ENCODE results near the gene FOXQ1.
A peak's percentile ranks its signal among the peaks of the same experiment; 100 is the strongest.
"Not testable (repeated sequence)": the region's sequence is repeated elsewhere in the genome, so short reads cannot be mapped to it uniquely, and the experiment has no call there.

FOXQ1 gene

DNA sequence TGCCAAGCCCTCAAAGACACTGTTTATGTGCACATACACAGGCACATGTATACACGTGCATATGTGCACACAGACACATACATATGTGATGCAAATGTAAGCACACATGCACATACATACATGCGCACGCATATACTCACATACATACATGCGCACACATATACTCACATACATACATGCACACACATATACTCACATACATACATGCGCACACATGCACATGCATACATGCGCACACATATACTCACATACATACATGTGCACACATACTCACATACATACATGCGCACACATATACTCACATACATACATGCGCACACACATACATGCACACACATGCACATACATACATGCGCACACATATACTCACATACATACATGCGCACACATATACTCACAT, 20.5 kb upstream of the FOXQ1 start:
- DNase-seq: no peak

DNA sequence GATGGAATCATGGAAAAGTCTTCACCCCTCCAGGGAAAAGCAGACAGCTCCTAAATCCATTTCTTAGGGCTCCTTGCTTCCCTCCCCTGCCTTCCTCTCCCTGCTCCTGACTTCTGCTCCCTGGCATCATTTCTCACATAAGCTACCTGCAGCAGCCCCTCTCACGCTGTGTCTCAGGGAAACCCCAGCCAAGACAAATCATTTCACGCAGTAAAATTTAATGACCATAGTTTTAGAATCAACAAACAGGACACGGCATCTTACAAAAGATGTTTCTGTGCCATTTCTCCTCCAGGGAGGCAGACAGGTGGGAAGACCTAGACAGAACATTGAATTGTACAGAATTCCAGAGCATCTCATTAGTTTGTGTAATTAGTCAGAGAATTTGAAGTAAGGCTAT, 16.5 kb upstream of the FOXQ1 start:
- DNase-seq: no peak

DNA sequence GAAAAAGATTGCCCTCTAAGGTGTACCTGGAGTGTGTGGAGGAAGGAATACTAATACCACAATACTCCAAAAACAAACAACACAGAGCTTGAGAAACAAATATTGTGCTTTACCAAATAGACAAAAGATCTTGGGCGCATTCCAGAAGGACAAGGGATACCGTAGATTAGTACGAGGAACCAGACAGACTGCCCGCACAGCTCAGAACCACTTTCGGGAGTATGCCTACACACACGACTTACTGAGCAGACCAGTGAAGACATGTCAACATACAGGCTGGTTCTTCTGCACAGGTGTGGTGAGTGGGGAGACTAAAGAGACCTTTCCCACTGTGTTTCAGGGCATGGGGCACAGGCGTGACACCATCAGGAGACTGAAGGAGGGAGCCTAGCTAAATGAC, 15.8 kb upstream of the FOXQ1 start:
- DNase-seq: no peak

DNA sequence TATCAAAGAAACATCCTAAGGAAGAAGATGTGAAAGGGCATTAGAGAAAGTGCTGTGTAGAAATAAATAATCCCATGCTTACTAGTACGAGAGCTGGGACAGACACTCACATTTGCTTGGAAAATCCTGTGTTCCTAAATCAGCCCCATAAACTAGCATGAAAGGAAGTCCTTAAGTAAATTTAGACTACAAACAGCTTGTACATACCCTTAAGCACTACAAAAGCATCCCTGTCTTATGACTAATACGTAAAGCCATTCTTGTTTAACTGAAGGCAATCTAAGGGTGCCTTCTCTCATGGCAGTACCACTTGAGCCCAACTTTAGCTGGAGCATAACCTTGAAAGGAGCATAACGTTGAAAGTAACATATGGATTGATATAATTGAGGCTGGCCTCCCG, 15.4 kb upstream of the FOXQ1 start:
- DNase-seq: no peak

DNA sequence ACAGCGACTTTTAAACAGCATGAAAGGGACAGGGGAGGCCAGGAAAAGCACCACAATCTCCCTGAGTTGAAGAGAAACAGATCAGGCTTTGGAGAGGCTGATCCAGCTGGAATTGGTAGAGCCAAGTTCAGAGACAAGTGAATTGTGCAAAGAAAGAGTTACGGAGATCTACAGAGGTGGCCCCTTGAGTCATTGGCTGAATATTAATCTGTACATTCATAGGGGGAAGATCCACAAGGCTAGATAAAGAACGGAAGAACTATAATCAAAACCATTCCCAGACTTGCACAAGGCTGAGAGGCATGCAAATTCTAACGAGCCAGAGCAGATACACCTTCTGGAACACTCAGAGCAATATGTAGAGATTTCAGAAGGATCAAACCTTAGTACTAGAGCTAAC, 14.2 kb upstream of the FOXQ1 start:
- no peak for DNase-seq

DNA sequence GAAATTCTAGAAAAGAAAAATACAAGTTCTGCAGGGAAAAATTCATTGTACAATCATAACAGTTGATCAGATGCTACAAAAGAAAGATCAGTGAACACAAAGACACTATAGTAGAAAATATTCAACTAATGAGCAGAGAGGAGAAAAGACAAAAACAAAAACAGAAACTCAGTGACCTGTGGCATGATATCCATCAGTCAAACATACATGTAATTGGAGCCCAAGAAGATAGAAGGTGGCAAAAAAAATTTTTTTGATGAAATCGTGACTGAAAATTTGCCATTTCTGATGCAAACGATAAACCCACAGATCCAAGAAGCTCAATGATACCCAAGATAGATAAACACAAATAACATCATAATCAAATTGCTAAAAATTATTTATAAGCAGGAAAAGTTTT, 13.1 kb upstream of the FOXQ1 start:
- no peak for DNase-seq

DNA sequence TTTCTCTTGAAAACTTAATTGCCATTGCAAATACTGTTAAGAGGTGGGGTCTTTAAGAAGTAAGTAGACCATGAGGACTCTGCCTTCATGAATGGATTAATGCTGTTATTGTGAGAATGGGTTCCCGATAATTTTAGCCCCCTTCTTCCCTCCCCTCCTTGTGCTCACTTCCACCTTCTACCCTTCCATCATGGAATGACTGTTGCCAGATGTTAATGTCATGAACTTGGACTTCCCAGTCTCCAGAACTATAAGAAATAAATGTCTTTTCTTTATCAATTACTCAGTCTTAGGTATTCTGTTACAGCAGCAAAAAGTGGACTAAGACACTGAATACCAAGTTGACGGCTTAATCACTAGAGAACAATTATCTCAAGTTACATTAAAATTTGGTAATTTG, 5.8 kb upstream of the FOXQ1 start:
- no peak for DNase-seq

DNA sequence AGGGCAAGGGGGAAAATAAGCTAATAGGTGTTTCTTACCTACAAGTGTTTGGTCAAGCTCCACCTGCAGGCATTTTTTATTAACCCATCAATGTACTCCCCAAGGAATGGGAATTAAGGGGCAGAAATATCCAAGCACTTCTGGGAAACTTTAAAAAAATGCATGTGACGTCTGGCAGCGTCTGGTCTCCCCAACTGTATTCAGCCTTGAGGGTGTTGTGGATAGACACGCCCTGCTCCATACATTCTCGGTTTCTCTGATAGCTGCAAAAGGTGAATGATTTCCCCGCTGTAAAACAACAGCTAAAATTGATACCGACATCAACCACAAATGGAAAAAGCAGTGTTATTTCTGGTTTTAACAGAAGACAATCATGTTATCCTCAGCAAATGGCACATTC, 2.5 kb upstream of the FOXQ1 start:
- DNase-seq: no peak

DNA sequence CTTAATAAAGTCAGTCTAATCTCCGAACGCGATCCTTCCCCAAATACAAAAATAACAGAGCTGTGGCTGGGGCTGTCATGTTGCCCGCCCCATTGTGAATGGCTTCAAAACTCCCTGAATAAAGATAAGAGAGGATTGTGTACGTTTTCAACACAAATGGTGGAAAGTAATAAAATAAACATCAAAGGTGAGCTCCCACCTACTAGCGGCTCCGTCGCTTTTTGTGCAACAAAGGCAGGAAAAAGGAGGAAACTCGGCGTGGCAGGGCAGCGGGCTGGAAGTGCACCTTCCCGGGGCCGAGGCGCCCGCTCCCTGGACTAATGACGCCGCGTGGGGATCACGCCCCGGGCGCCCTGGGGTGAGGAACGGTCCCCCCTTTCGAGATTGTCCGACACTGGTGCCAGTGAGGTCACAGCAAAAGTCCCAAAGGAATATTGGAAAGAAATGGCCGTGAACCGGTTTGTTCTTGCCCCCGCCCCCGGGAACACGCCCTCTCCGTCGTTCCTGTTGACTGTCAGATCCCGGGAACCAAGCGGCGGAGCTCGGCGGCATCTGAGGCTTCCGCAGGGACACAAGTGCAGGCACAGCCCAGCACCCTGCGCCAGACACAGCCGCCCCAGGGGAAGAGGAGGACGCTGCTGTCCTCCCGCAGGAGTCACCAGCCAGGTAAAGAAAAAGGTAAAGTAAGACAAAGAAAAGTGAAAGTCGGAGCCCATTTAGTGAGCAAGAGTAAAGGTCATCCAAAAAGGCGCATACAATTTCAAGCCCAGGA, 1.1 kb upstream of the FOXQ1 start:
- no peak for DNase-seq

DNA sequence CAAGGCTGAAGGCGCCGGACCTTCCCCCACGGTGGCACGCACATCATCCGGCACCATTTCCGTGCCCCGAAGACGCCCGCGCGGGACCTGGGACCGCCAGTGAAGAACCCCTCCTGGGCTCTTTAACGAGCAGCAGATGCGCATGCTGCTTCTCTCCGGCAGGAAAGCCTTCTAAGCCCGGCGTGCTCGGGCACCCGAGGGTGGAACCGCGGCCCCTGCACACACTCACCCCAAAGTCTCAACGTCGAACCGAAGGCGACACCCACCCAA, 240 bp downstream of the FOXQ1 start:
- no peak for DNase-seq

DNA sequence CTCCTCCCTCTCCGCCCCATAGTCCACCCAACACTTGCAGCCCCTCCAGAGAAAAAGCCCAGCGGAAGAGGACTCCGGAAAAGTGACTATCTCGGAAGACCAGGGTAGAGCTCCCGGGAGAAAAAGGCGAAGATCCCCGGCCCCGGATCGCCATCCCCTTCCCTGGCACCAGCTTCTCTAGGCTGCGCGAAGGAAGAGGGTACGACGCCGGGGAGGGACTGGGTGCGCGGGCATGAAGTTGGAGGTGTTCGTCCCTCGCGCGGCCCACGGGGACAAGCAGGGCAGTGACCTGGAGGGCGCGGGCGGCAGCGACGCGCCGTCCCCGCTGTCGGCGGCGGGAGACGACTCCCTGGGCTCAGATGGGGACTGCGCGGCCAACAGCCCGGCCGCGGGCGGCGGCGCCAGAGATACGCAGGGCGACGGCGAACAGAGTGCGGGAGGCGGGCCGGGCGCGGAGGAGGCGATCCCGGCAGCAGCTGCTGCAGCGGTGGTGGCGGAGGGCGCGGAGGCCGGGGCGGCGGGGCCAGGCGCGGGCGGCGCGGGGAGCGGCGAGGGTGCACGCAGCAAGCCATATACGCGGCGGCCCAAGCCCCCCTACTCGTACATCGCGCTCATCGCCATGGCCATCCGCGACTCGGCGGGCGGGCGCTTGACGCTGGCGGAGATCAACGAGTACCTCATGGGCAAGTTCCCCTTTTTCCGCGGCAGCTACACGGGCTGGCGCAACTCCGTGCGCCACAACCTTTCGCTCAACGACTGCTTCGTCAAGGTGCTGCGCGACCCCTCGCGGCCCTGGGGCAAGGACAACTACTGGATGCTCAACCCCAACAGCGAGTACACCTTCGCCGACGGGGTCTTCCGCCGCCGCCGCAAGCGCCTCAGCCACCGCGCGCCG, 822 bp downstream of the FOXQ1 start:
- peak; percentile 50 for DNase-seq

DNA sequence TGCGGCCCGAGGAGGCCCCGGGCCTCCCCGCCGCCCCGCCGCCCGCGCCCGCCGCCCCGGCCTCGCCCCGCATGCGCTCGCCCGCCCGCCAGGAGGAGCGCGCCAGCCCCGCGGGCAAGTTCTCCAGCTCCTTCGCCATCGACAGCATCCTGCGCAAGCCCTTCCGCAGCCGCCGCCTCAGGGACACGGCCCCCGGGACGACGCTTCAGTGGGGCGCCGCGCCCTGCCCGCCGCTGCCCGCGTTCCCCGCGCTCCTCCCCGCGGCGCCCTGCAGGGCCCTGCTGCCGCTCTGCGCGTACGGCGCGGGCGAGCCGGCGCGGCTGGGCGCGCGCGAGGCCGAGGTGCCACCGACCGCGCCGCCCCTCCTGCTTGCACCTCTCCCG, 1.5 kb downstream of the FOXQ1 start:
- DNase-seq: no peak

DNA sequence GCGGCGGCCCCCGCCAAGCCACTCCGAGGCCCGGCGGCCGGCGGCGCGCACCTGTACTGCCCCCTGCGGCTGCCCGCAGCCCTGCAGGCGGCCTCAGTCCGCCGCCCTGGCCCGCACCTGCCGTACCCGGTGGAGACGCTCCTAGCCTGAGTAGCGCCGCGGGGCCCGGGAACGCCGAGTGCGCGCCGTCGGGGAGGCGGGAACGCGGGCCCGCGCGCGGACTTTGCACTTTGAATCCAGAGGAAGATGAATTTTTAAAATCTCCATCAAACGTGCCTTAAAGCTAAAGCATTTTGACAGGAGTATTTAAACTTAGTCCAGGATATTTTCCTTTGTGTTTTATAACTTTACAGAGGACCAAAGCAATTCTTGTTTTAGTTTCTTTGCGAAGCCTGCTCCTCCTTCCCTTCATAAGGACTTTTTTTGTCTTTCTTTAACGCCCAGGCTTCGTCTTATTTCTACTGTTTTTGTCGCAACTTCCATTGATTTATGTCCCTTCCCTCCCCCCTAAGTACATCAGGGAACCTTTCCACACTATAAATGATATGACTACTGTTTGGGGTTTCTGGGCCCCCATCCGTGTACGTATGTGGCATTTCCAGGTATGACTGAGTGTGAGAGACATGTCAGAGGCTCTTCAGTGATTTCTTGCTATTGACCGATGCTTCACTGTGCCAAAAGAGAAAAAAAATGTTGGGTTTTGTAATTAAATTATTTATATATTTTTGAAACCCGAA, 2.0 kb downstream of the FOXQ1 start:
- no peak for DNase-seq

DNA sequence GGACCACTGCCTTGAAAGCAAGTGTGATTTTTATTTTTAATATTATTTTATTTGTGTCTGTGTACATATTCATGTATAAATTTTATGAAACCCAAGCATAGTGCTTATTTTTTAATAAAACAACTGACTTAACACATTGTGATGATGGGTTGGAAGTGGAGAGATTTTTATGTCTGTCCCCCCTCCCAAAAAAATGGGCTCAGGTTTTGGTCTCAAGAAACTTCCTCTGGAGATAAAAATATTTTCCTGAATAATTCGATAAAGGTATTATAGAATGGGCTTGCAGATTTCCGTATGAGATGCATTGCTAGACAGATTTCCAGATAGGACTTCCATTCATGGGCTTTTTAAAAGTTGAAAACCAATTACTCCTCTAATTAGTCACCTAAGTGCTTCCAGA, 2.7 kb downstream of the FOXQ1 start:
- DNase-seq: no peak

DNA sequence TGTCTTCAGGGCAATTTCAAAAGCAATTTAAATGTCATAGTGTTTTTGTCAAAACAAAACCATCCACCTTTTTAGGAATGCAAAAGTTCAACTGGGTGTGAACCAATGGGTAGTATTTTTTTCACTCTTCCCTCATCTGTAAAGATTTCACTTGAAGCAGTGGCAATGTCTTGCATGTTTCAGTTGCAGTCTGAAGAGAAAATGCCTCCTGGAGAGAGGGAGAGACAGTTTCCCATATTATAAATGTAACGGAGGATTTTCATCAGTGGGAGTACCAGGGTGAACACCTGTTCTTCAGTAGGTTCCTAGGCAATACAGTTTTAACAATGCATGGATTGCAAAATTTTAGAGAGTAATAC, 3.3 kb downstream of the FOXQ1 start:
- DNase-seq: no peak

DNA sequence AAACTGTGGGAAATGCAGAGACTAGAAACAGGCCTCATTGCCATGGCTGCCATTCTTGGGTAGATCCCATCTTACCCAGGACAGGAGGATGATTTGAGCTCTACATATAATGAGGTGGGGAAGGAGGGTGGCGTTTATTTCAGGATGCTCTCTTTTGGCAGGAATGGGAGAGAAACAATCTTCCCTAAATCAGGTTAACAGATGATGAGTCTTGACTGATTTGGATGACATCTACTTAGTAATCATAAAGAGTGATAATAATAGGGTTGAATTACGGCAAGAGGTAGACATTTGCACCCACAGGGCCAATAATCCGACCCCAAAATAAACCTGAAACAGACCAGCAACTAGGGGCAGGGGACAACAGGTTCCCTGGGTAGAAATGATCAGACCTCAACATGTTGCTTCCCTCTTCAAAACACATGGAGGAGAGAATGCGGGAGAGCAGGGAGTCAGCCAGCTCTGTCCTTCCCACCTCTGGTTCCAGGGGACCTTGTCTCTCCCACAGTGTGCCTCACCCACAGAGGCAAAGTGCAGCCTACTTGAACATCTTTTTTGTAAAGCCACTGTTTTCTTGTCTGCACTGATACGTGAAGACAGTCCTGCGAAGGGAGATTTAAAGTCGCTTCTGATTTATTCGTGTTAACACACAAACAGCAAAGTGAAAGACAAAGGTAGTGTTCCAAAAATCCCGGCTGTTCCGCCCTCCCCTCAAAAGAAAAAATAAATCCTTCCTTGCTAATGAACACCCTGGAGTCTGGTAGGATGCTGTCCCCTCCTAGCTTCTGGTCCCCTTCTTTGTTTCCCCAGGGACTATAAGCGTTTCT, 3.9 kb downstream of the FOXQ1 start:
- DNase-seq: no peak

DNA sequence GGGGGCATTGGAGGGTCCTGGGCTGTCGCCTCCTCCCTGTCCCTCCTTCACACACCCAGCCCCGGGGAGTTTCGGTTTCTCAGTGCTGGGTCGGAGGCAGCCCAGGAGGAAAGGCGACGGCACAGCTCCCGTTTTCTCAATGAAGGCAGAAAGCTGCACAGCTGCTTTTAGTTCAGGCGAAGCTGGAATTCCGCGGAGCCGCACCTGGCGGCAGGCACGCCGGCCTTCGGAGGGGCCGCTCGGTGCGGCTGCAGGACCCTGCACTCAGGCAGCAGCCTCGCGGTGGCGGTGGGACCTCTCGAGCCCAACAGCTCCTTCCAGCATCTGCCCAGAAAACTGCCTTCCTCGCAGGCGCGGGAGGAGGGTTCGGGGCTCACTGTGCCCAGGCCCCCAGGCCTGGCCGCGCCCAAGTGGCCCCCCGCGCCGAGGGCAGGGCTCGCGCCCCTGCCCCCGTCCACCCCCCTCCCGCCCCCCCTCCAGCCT, 4.6 kb downstream of the FOXQ1 start:
- peak; percentile 25 for DNase-seq

DNA sequence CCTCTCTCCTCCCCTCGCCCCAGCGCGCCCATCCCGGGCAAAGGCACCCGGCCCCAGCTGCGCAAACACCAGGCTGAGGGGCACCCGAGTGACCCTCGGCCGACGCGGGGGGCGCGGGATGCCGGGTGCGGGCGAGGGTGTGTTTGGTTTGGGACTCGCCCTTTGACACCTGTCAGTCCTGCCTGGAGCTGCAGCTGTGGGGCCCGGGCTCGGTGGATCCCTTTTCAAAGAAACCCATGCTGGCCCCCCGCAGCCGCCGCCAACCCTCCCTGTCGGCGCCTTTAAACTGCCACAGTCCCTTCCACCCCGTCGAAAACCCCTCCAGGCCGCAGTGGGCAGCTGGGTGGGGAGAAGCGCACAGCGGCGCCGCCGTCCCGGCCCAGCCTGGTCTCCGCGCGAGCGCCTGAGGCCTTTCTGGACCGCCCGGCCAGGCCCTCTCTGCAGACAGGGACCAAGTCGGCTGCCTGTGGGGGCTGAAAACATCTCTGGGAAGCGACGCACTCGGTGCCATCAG, 5.5 kb downstream of the FOXQ1 start:
- DNase-seq: no peak

DNA sequence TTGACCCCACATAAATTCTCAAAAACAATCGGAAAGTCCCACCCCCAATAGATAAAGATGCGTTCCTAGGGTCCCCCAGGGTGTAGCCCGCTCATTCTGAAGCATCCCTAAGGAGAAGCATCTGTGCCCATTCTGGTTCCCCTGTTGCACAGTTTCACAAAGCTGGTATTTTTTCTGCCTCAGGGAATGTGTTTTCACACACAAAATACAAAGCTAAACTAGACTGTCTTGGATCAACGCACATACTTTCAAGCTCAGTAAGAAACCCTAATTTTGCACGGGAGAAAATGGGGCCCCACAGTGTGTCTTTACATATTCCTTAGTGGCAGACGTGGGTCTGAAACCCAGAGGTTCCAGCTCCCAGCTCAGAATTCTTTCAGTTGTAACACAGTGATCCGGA, 6.1 kb downstream of the FOXQ1 start:
- DNase-seq: no peak

DNA sequence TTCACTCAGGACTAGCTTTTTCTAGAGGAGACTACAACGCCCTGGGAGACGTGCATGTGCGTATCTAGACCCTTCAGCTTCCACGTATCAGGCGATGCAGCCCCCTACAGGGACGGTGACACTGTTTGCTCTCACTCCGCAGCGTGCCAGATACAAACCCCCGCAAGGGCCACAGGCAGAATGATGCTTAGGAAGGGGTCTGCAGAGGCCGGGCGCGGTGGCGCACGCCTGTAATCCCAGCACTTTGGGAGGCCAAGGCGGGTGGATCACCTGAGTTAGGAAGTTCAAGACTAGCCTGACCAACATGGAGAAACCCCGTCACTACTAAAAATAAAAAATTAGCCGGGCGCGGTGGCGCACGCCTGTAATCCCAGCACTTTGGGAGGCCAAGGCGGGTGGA, 6.7 kb downstream of the FOXQ1 start:
- DNase-seq: not testable (repeated sequence)

DNA sequence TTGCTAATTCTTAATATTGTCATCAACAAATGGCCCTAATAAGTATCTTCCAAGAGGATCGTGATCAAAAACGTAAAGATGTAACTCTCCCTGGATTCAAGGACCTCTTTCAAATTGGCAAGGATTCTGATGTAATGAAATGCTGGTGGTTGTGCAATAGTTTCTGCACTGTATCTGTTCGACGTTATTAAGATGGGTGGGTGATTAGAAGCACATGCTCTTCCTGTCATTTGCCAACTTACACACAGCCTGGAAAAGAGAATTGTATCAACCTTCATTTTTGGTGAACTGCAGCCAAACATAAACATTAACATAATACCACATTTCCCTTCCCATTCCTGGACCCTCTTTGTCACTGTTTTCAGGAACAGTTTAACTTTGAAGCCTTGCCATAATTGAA, 9.8 kb downstream of the FOXQ1 start:
- no peak for DNase-seq

DNA sequence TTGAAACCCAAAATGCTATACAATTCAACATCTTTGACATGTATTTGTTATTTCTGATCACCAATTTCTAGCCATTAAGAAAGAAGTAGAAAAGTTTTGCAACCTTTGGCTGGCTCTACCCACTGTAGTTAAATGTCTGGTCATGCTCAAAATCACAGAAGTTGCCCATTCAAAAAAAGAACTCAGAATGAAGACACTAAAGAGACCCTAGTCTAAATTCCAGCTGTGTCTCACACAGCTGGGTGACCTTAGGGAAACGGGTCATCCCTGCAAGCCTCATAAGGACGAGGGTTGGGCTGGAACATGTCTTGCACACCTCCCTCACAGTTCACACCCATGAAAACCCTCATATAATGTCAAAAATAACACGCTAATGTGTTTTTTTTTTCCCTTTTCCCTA, 10.3 kb downstream of the FOXQ1 start:
- no peak for DNase-seq

DNA sequence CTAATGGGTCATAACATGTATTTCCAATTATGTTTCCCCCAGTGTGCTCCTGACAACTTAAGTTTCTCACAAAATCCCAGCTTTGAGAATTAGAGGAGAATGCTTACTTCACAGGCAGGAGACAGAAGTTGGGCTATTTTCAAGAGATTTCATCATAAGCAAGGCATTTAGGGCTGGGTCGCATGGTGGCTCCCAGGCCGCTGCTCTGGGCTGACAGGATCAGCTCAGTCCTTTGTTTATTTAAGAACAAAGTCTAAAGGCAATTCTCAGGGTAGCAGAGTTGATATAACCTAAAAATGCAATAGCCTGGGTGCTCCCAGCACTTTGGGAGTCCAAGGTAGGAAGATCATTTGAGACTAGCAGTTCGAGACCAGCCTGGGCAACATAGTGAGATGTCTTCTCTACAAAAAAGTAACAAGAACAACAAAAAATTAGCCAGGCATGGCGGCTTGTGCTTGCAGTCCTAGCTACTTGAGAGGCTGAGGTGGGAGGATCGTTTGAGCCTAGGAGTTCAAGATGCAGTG, 10.9 kb downstream of the FOXQ1 start:
- DNase-seq: no peak

Measured in suppressor macrophage treated with lipopolysaccharide for 4 hours (primary cell).